H1 (cell line): ENCODE results near the gene PPIAL4G. TPM values are rescaled to one million over a fixed set of nuclear protein-coding genes. Genes with fewer than 3 reads are reported as not detected.
"Not testable (repeated sequence)": the region's sequence is repeated elsewhere in the genome, so short reads cannot be mapped to it uniquely, and the experiment has no call there.

Experiments
- CTCF ChIA-PET: fragments of 300-600 bp; sonication (Branson Sonifier 250); formaldehyde crosslinking; loops from one replicate; lab custom pipeline; 2021; ENCODE audit not compliant: partially characterized antibody; lab: Charles Lee
- POLR2A ChIA-PET: fragments of 300-600 bp; sonication (Branson Sonifier 250); formaldehyde crosslinking; loops from one replicate; lab custom pipeline; 2021; ENCODE audit warnings: inconsistent platforms; ENCODE audit not compliant: partially characterized antibody; lab: Charles Lee
- DNase-seq, 2 experiments: peaks; one replicate each; pipeline versions ENCODE4 v3.0.0 to v3.0.0-alpha.2; 2010 to 2022; ENCODE audit warnings: low spot score in 2 of 2, low read depth in 1 of 2, mixed read lengths in 1 of 2
- FAIRE-seq: peaks from 2 replicates; lab custom pipeline; 2011; peaks lifted over from hg19 to GRCh38; lab: Jason Lieb, UNC
- H2AFZ ChIP-seq: 2 replicates; pipeline ENCODE4 v1.8.1; 2012; ENCODE audit warnings: low read length, inconsistent platforms
- H2AK5ac ChIP-seq: 2 replicates; pipeline ENCODE4 v1.6.1; 2013; ENCODE audit warnings: low read depth, low read length
- H2BK120ac ChIP-seq: replicated peaks from 2 replicates; pipeline ENCODE3; 2013; ENCODE audit warnings: low read depth, low read length, inconsistent platforms
- H2BK12ac ChIP-seq: 2 replicates; pipeline ENCODE4 v1.6.1; 2013; ENCODE audit warnings: low read depth, low read length
- H2BK15ac ChIP-seq: 2 replicates; pipeline ENCODE4 v1.6.1; 2013; ENCODE audit warnings: low read length
- H2BK20ac ChIP-seq: 2 replicates; pipeline ENCODE4 v1.6.1; 2013; ENCODE audit warnings: low read length
- H2BK5ac ChIP-seq: 2 replicates; pipeline ENCODE4 v1.6.1; 2013; ENCODE audit warnings: low read depth, low read length
- H3K14ac ChIP-seq: 2 replicates; pipeline ENCODE4 v1.6.1; 2013; ENCODE audit warnings: inconsistent platforms; ENCODE audit not compliant: insufficient read length
- H3K18ac ChIP-seq: 2 replicates; pipeline ENCODE4 v1.6.1; 2013; ENCODE audit warnings: low read length; ENCODE audit errors: extremely low read depth
- H3K23ac ChIP-seq: 2 replicates; pipeline ENCODE4 v1.6.1; 2013; ENCODE audit warnings: inconsistent platforms; ENCODE audit not compliant: insufficient read length
- H3K23me2 ChIP-seq: 2 replicates; pipeline ENCODE4 v1.6.1; 2013; ENCODE audit warnings: low read depth, low read length
- H3K27ac ChIP-seq: 2 replicates; pipeline ENCODE4 v1.6.1; 2011; ENCODE audit warnings: low read depth, low read length, inconsistent platforms
- H3K27me3 ChIP-seq, 4 experiments: replicated peaks in 1 of 4; 1 replicate in 1 of 4; 2 replicates in 3 of 4; pipeline versions ENCODE4 v1.6.1 to v1.8.1; 2011 to 2013; ENCODE audit warnings: low read length in 3 of 4, mild to moderate bottlenecking in 3 of 4, inconsistent platforms in 2 of 4, mixed read lengths in 2 of 4, moderate library complexity in 1 of 4; ENCODE audit not compliant: control insufficient read depth in 3 of 4, insufficient read depth in 3 of 4; ENCODE audit errors: extremely low read depth in 1 of 4
- H3K36me3 ChIP-seq, 4 experiments: 2 replicates each; pipeline versions ENCODE4 v1.6.1 to v1.8.1; 2011 to 2013; ENCODE audit warnings: mild to moderate bottlenecking in 4 of 4, low read length in 3 of 4, moderate library complexity in 2 of 4, control low read depth in 1 of 4, inconsistent platforms in 1 of 4; ENCODE audit not compliant: insufficient read depth in 4 of 4, control insufficient read depth in 2 of 4
- H3K4ac ChIP-seq: replicated peaks from 2 replicates; pipeline ENCODE3; 2013; ENCODE audit warnings: low read length, low read depth, mixed read lengths, inconsistent platforms; ENCODE audit not compliant: insufficient read length
- H3K4me1 ChIP-seq, 4 experiments: replicated peaks in 1 of 4; 1 replicate in 1 of 4; 2 replicates in 3 of 4; pipeline versions ENCODE4 v1.6.1 to v1.8.1; 2011 to 2013; ENCODE audit warnings: low read length in 3 of 4, inconsistent platforms in 2 of 4, mixed read lengths in 1 of 4; ENCODE audit not compliant: insufficient read depth in 4 of 4, control insufficient read depth in 3 of 4
- H3K4me2 ChIP-seq, 2 experiments: 2 replicates each; pipeline versions ENCODE4 v1.6.1 to v1.8.1; 2011 to 2013; ENCODE audit warnings: low read depth in 2 of 2, low read length in 2 of 2, control low read depth in 1 of 2, inconsistent platforms in 1 of 2, mild to moderate bottlenecking in 1 of 2; ENCODE audit not compliant: insufficient read depth in 1 of 2
- H3K4me3 ChIP-seq, 4 experiments: fragments of 200-600, 300-600 bp in 1 of 4; sonication (generic), shearing (Covaris generic), sonication (Bioruptor Twin) in 1 of 4; 2 replicates each; pipeline versions ENCODE4 v1.5.1 to v1.8.1; 2011 to 2016; ENCODE audit warnings: low read length in 4 of 4, low read depth in 3 of 4, control low read depth in 2 of 4, inconsistent platforms in 2 of 4, mild to moderate bottlenecking in 2 of 4, mixed read lengths in 1 of 4, moderate library complexity in 1 of 4; ENCODE audit not compliant: insufficient read depth in 2 of 4; ENCODE audit errors: extremely low read depth in 1 of 4
- H3K56ac ChIP-seq: replicated peaks from 2 replicates; pipeline ENCODE3; 2013; ENCODE audit warnings: low read depth, mild to moderate bottlenecking, mixed read lengths, low read length, inconsistent platforms; ENCODE audit not compliant: insufficient read length
- H3K79me1 ChIP-seq: 2 replicates; pipeline ENCODE4 v1.6.1; 2013; ENCODE audit warnings: low read depth, low read length, control low read depth
- H3K79me2 ChIP-seq, 2 experiments: 2 replicates each; pipeline versions ENCODE4 v1.6.1 to v1.8.1; 2012 to 2013; ENCODE audit warnings: low read length in 2 of 2, mild to moderate bottlenecking in 2 of 2, inconsistent platforms in 1 of 2; ENCODE audit not compliant: insufficient read depth in 2 of 2, control insufficient read depth in 1 of 2
- H3K9ac ChIP-seq, 4 experiments: replicated peaks in 1 of 4; 1 replicate in 1 of 4; 2 replicates in 3 of 4; pipeline versions ENCODE4 v1.6.1 to v1.8.1; 2011 to 2013; ENCODE audit warnings: low read depth in 3 of 4, low read length in 3 of 4, control low read depth in 2 of 4, mild to moderate bottlenecking in 2 of 4, moderate library complexity in 2 of 4, inconsistent platforms in 1 of 4; ENCODE audit errors: extremely low read depth in 1 of 4
- H3K9me3 ChIP-seq, 2 experiments: 2 replicates each; pipeline versions ENCODE4 v1.6.1 to v1.8.1; 2012 to 2013; ENCODE audit warnings: mild to moderate bottlenecking in 2 of 2, moderate library complexity in 2 of 2, control low read depth in 1 of 2, inconsistent platforms in 1 of 2, low read depth in 1 of 2, low read length in 1 of 2, mixed read lengths in 1 of 2; ENCODE audit not compliant: insufficient read depth in 2 of 2
- H4K20me1 ChIP-seq, 2 experiments: replicated peaks in 1 of 2; 2 replicates each; pipeline versions ENCODE3 to v1.8.1; 2011 to 2013; ENCODE audit warnings: inconsistent platforms in 2 of 2, low read length in 2 of 2, mild to moderate bottlenecking in 1 of 2; ENCODE audit not compliant: insufficient read depth in 2 of 2, control insufficient read depth in 1 of 2
- H4K5ac ChIP-seq: 2 replicates; pipeline ENCODE4 v1.6.1; 2013; ENCODE audit warnings: low read length, low read depth, mixed read lengths, inconsistent platforms; ENCODE audit not compliant: insufficient read length
- H4K8ac ChIP-seq: 2 replicates; pipeline ENCODE4 v1.8.0; 2013; ENCODE audit warnings: mild to moderate bottlenecking, moderate library complexity, low read length, inconsistent platforms; ENCODE audit not compliant: insufficient read depth; ENCODE audit errors: extremely low read depth
- H4K91ac ChIP-seq: replicated peaks from 2 replicates; pipeline ENCODE3; 2013; ENCODE audit warnings: low read length, mixed read lengths, inconsistent platforms; ENCODE audit not compliant: insufficient read length
- WGBS, 2 experiments: shearing (Covaris generic) in 1 of 2; methylation state at CpG; one replicate each; pipeline versions ENCODE4 v1.1.6 to v1.1.7; 2013 to 2015; ENCODE audit warnings: low lambda C conversion rate in 2 of 2, mixed read lengths in 2 of 2, inconsistent platforms in 1 of 2, low coverage in 1 of 2, missing lambda C conversion rate in 1 of 2; ENCODE audit not compliant: insufficient replicate concordance in 2 of 2, insufficient coverage in 1 of 2, insufficient read length in 1 of 2; ENCODE audit errors: extremely low coverage in 1 of 2, missing lambda C conversion rate in 1 of 2; 5-methylcytosine and 5-hydroxymethylcytosine counted together
- polyA plus RNA-seq, 7 experiments: library from polyadenylated mRNA; depleted of rRNA in 3 of 7; stranded (reverse) in 5 of 7; unstranded in 2 of 7; fragments of >200 nt in 5 of 7; fragments of 200-250 nt in 2 of 7; gene quantifications; 1 replicate in 5 of 7; 2 replicates in 1 of 7; 4 replicates in 1 of 7; pipeline versions ENCODE4 v1.2.1 to v1.2.3, GENCODE V29; 2011 to 2013; ENCODE audit warnings: missing spikeins in 2 of 7, mixed read lengths in 2 of 7
- total RNA-seq: library from RNA; stranded (reverse); fragmentation: NEBNext Ultra II Directional; extraction: Animal tissue kit (Norgen Biotek cat#: 25700); gene quantifications from 2 replicates; pipeline ENCODE4 v1.2.1, GENCODE V29; 2021

Gene PPIAL4G
- total and polyA plus RNA-seq, 2 of the 8 experiments (the other 6 are each of a cell fraction or from before 2014, with no cell fraction given): not detected

DNA sequence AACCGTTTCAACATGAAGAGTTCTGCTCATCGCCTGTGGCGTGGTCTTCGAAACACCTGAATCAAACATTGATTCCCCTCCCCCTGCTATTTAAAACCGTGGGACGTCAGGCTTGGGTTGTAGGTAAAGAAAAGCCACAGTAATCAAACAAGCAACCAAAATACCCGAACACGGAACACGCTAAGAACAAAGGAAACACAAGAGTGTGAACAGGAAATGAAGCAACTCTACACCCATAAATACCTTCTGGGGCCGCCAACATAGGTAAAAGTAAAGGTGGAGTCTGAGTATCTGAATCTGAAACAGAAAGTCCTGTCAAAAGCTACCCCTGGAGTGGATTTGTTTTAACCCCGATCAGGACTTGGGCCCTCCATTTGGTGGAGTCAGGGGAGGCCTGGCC, 24.7 kb downstream of the PPIAL4G start:
- Histone ChIP-seq H3K4me2 (peak overlapping the region; percentile 38 to 44; a peak in 3 of 4 replicates), H3K4me3 (peak overlapping the region in 2 of 4 experiments; percentile 40 to 51; a peak in 3 of 8 replicates), H3K9ac (peak overlapping the region in 1 of 4 experiments; percentile 34; a peak in 2 of 7 replicates)
- POLR2A ChIA-PET: interaction anchor here (1.2 kb wide), 1 partner anchor 64 kb away, joined by 3 read pairs; no protein-coding TSS in a partner anchor
- H2BK5ac ChIP-seq, H3K23ac ChIP-seq, H3K27me3 ChIP-seq, H4K5ac ChIP-seq, H2BK20ac ChIP-seq, H2BK12ac ChIP-seq, H3K36me3 ChIP-seq, H2BK120ac ChIP-seq, H4K8ac ChIP-seq, FAIRE-seq, H3K4me1 ChIP-seq, H3K9me3 ChIP-seq, H3K14ac ChIP-seq, DNase-seq, H3K23me2 ChIP-seq, H3K56ac ChIP-seq, H2AK5ac ChIP-seq, H3K18ac ChIP-seq, CTCF ChIA-PET, H2BK15ac ChIP-seq, H4K20me1 ChIP-seq, H2AFZ ChIP-seq, H3K79me1 ChIP-seq, H3K79me2 ChIP-seq, H3K4ac ChIP-seq, H4K91ac ChIP-seq, H3K27ac ChIP-seq: not testable (repeated sequence)
- WGBS, 2 experiments: 0% methylated on average over 10 of the region's 11 CpGs; no CpG with 5 or more reads in 1 of the 2 experiments

DNA sequence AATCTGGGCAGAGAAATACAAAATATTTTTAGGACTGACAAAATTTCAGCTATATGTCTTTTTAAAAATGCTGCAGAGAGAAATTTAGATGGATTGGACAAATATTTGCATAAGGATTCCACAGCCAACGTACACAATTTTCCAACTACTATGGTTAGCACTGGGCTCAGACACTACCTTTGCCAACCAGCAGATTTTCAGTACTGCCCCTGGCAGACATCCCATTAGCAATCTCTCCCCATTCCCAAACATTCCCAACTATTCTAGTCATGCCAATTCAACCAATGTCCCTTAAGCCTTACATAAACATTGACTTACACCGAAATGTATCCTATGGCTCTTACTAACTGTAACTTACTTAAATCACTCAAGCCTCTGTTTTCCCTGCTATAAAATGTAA, 30.3 kb downstream of the PPIAL4G start:
- CTCF ChIA-PET, H3K79me2 ChIP-seq, H3K27ac ChIP-seq, FAIRE-seq, H4K5ac ChIP-seq, H2AK5ac ChIP-seq, H2BK5ac ChIP-seq, H2BK120ac ChIP-seq, H2BK20ac ChIP-seq, H3K18ac ChIP-seq, H4K8ac ChIP-seq, H3K4me3 ChIP-seq, H3K14ac ChIP-seq, H4K20me1 ChIP-seq, H2BK12ac ChIP-seq, H3K4me2 ChIP-seq, DNase-seq, H4K91ac ChIP-seq, H3K4ac ChIP-seq, H2AFZ ChIP-seq, H2BK15ac ChIP-seq, H3K56ac ChIP-seq, POLR2A ChIA-PET, H3K23me2 ChIP-seq, H3K9ac ChIP-seq, H3K36me3 ChIP-seq, H3K79me1 ChIP-seq, H3K23ac ChIP-seq, H3K27me3 ChIP-seq, H3K4me1 ChIP-seq, H3K9me3 ChIP-seq: not testable (repeated sequence)
- WGBS, 2 experiments: 77% methylated on average over 2 of the region's 2 CpGs; no CpG with 5 or more reads in 1 of the 2 experiments
